H9 (cell line): ENCODE results near the gene CDSN. TPM values are rescaled to one million over a fixed set of nuclear protein-coding genes. Genes with fewer than 3 reads are reported as not detected.
A peak's percentile ranks its signal among the peaks of the same experiment; 100 is the strongest.

Source experiments
- DNase-seq: peaks from one replicate; pipeline ENCODE4 v3.0.0-alpha.2; 2017
- H2AFZ ChIP-seq: one replicate; pipeline ENCODE4 v1.6.1; 2013; ENCODE audit warnings: mild to moderate bottlenecking, low read length, control low read depth, moderate library complexity
- H2AK5ac ChIP-seq: 2 replicates; pipeline ENCODE4 v1.6.1; 2013; ENCODE audit warnings: low read length, control low read depth, mixed read lengths; ENCODE audit not compliant: insufficient read length
- H2BK120ac ChIP-seq: one replicate; pipeline ENCODE4 v1.6.1; 2013; ENCODE audit warnings: low read depth, mild to moderate bottlenecking, low read length, control low read depth, inconsistent platforms; ENCODE audit not compliant: poor library complexity, severe bottlenecking
- H2BK12ac ChIP-seq: 2 replicates; pipeline ENCODE4 v1.6.1; 2013; ENCODE audit warnings: low read length, control low read depth, mixed read lengths, low read depth; ENCODE audit not compliant: insufficient read length
- H2BK15ac ChIP-seq: 2 replicates; pipeline ENCODE4 v1.6.1; 2013; ENCODE audit warnings: low read depth, low read length, control low read depth
- H2BK20ac ChIP-seq: one replicate; pipeline ENCODE4 v1.6.1; 2013; ENCODE audit warnings: low read depth, mild to moderate bottlenecking, low read length, control low read depth, inconsistent platforms; ENCODE audit not compliant: poor library complexity, severe bottlenecking
- H2BK5ac ChIP-seq: 2 replicates; pipeline ENCODE4 v1.6.1; 2013; ENCODE audit warnings: low read length, control low read depth, mixed read lengths; ENCODE audit not compliant: insufficient read length
- H3K14ac ChIP-seq: 2 replicates; pipeline ENCODE4 v1.6.1; 2013; ENCODE audit warnings: low read length, control low read depth; ENCODE audit not compliant: insufficient read depth
- H3K18ac ChIP-seq: 2 replicates; pipeline ENCODE4 v1.6.1; 2013; ENCODE audit warnings: low read depth, mild to moderate bottlenecking, mixed read lengths, low read length, control low read depth; ENCODE audit not compliant: insufficient read length
- H3K23ac ChIP-seq: 2 replicates; pipeline ENCODE4 v1.6.1; 2013; ENCODE audit warnings: low read length, control low read depth, mixed read lengths, low read depth; ENCODE audit not compliant: insufficient read length
- H3K23me2 ChIP-seq: 2 replicates; pipeline ENCODE4 v1.6.1; 2013; ENCODE audit warnings: low read depth, mild to moderate bottlenecking, mixed read lengths, low read length, control low read depth; ENCODE audit not compliant: insufficient read length, poor library complexity, severe bottlenecking
- H3K27ac ChIP-seq: 2 replicates; pipeline ENCODE4 v1.5.1; 2013; ENCODE audit warnings: low read length, control low read depth, mixed read lengths, low read depth; ENCODE audit not compliant: insufficient read length
- H3K27me3 ChIP-seq: 2 replicates; pipeline ENCODE4 v1.6.1; 2013; ENCODE audit warnings: low read length, control low read depth, inconsistent platforms; ENCODE audit not compliant: insufficient read depth
- H3K4ac ChIP-seq: 2 replicates; pipeline ENCODE4 v1.6.1; 2013; ENCODE audit warnings: low read depth, mild to moderate bottlenecking, control low read depth, inconsistent platforms, low read length, moderate library complexity
- H3K4me1 ChIP-seq: 2 replicates; pipeline ENCODE4 v1.6.1; 2013; ENCODE audit warnings: low read length, control low read depth, inconsistent platforms; ENCODE audit not compliant: insufficient read depth
- H3K4me2 ChIP-seq: 2 replicates; pipeline ENCODE4 v1.6.1; 2013; ENCODE audit warnings: low read length, control low read depth, mixed read lengths; ENCODE audit not compliant: insufficient read length, insufficient read depth
- H3K56ac ChIP-seq: 2 replicates; pipeline ENCODE4 v1.6.1; 2013; ENCODE audit warnings: low read depth, mild to moderate bottlenecking, mixed read lengths, low read length, control low read depth; ENCODE audit not compliant: insufficient read length
- H3K79me1 ChIP-seq: 2 replicates; pipeline ENCODE4 v1.6.1; 2013; ENCODE audit warnings: low read depth, mild to moderate bottlenecking, moderate library complexity, low read length, control low read depth, inconsistent platforms; ENCODE audit not compliant: insufficient read depth, poor library complexity, severe bottlenecking
- H3K79me2 ChIP-seq: 2 replicates; pipeline ENCODE4 v1.6.1; 2013; ENCODE audit warnings: low read length, control low read depth, inconsistent platforms; ENCODE audit not compliant: insufficient read depth
- H3K9ac ChIP-seq: 2 replicates; pipeline ENCODE4 v1.6.1; 2013; ENCODE audit warnings: low read length, control low read depth, mixed read lengths; ENCODE audit not compliant: insufficient read length; ENCODE audit errors: extremely low read depth
- H3K9me3 ChIP-seq: one replicate; pipeline ENCODE4 v1.6.1; 2013; ENCODE audit warnings: low read depth, low read length, inconsistent platforms; ENCODE audit not compliant: control insufficient read depth
- H3T11ph ChIP-seq: one replicate; pipeline ENCODE4 v1.6.1; 2013; ENCODE audit warnings: mild to moderate bottlenecking, low read length, control low read depth, inconsistent platforms
- H4K20me1 ChIP-seq: one replicate; pipeline ENCODE4 v1.6.1; 2013; ENCODE audit not compliant: control insufficient read depth, insufficient read length, insufficient read depth
- H4K5ac ChIP-seq: 2 replicates; pipeline ENCODE4 v1.6.1; 2013; ENCODE audit warnings: low read depth, mild to moderate bottlenecking, mixed read lengths, low read length, control low read depth; ENCODE audit not compliant: insufficient read length
- H4K8ac ChIP-seq: replicated peaks from 2 replicates; pipeline ENCODE4 v1.6.1; 2013; ENCODE audit warnings: low read length, control low read depth, mixed read lengths, low read depth; ENCODE audit not compliant: insufficient read length
- H4K91ac ChIP-seq: 2 replicates; pipeline ENCODE4 v1.6.1; 2013; ENCODE audit warnings: low read depth, mild to moderate bottlenecking, moderate library complexity, mixed read lengths, low read length, control low read depth; ENCODE audit not compliant: insufficient read length
- H3K27ac Mint-ChIP-seq, 3 experiments: 2 replicates in 2 of 3; 3 replicates in 1 of 3; pipeline ENCODE4 v1.8.0; 2020 to 2021; ENCODE audit warnings: mixed read lengths in 3 of 3, mild to moderate bottlenecking in 1 of 3, moderate library complexity in 1 of 3
- H3K27me3 Mint-ChIP-seq: 2 replicates; pipeline ENCODE4 v1.8.0; 2021; ENCODE audit warnings: low read depth, mild to moderate bottlenecking, moderate library complexity, mixed read lengths
- H3K36me3 Mint-ChIP-seq, 3 experiments: 2 replicates in 2 of 3; 3 replicates in 1 of 3; pipeline ENCODE4 v1.8.0; 2020 to 2021; ENCODE audit warnings: low read depth in 3 of 3, mixed read lengths in 3 of 3; ENCODE audit not compliant: insufficient read depth in 1 of 3
- H3K4me1 Mint-ChIP-seq, 2 experiments: 2 replicates each; pipeline ENCODE4 v1.8.0; 2020; ENCODE audit warnings: mixed read lengths in 2 of 2
- H3K4me3 Mint-ChIP-seq, 2 experiments: 2 replicates in 1 of 2; 3 replicates in 1 of 2; pipeline ENCODE4 v1.8.0; 2020 to 2021; ENCODE audit warnings: mild to moderate bottlenecking in 2 of 2, mixed read lengths in 2 of 2, moderate library complexity in 1 of 2
- H3K9me3 Mint-ChIP-seq, 2 experiments: 2 replicates in 1 of 2; 3 replicates in 1 of 2; pipeline ENCODE4 v1.8.0; 2020; ENCODE audit warnings: mild to moderate bottlenecking in 2 of 2, mixed read lengths in 2 of 2, moderate library complexity in 1 of 2
- whole genome bisulfite sequencing: extraction: QIAGEN DNeasy Blood & Tissue Kit; methylation state at CpG from one replicate; pipeline ENCODE4 v1.1.7; 2013; ENCODE audit warnings: missing lambda C conversion rate, low lambda C conversion rate, mixed read lengths; ENCODE audit not compliant: insufficient read length; ENCODE audit errors: extremely low coverage; 5-methylcytosine and 5-hydroxymethylcytosine counted together
- total RNA-seq: library from RNA; stranded (reverse); gene quantifications from 2 replicates; pipeline ENCODE4 v1.2.1, GENCODE V29; 2021
- TF ChIP-seq, protein P1 (sequence below): fragments of 200-600 bp; sonication (generic); conservative IDR thresholded peaks from 3 replicates; pipeline ENCODE4 v1.8.0; 2021; ENCODE audit warnings: antibody characterized with exemption, mild to moderate bottlenecking

The CDSN gene
- total RNA-seq, 1 experiment from 2014 or later, result not detected

DNA sequence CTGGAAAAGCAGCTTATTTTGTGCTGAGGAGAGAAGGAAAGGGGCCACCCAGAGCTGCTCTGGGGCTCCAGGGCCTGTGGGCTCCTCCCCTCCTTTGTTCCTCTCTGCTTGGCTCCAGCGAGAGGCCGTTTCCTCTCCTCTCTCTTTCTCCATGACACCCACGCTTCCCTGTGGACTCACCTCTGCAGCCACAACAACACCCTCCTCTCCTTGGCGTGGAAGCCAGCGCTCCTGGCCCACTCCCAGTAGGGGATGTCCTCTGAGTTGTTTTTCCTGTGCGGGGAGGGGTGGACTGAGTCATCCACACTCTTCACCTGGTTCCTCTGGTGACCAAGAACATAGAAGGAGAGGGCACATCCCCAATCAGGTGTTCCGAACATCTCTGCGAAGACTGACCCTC lies 4.9 kb upstream of the CDSN start:
- no peak overlapping the region for H3K4me3 Mint-ChIP-seq
- Histone ChIP-seq H3K9ac (no peak overlapping the region), H4K5ac (no peak overlapping the region), H4K91ac (no peak overlapping the region), H3K18ac (no peak overlapping the region), H3K56ac (no peak overlapping the region), H3T11ph (no peak overlapping the region), H3K79me1 (no peaks in the 10 kb centered on the region), H3K79me2 (no peaks in the 10 kb centered on the region), H3K27ac (no peak overlapping the region), H3K23me2 (no peaks in the 10 kb centered on the region), H3K4me1 (no peaks in the 10 kb centered on the region), H4K20me1 (no peaks in the 10 kb centered on the region), H3K23ac (no peak overlapping the region), H3K9me3 (no peaks in the 10 kb centered on the region), H3K14ac (0 out of 2 replicates have a peak overlapping the region, but pooled peaks have one; percentile 24), H2BK12ac (no peak overlapping the region), H3K4me2 (no peak overlapping the region), H4K8ac (no peak overlapping the region), H2BK120ac (no peak overlapping the region), H2AFZ (no peak overlapping the region), H3K27me3 (no peaks in the 10 kb centered on the region), H2BK20ac (no peak overlapping the region), H2BK5ac (no peak overlapping the region), H2AK5ac (no peak overlapping the region), H3K4ac (no peak overlapping the region), H2BK15ac (no peak overlapping the region)
- no peak for DNase-seq
- no CpG with 5 or more reads among the region's 8 CpGs for WGBS
- peaks cover 13% of the 10 kb centered on the region for H3K27me3 Mint-ChIP-seq
- TF ChIP-seq, protein P1, sequence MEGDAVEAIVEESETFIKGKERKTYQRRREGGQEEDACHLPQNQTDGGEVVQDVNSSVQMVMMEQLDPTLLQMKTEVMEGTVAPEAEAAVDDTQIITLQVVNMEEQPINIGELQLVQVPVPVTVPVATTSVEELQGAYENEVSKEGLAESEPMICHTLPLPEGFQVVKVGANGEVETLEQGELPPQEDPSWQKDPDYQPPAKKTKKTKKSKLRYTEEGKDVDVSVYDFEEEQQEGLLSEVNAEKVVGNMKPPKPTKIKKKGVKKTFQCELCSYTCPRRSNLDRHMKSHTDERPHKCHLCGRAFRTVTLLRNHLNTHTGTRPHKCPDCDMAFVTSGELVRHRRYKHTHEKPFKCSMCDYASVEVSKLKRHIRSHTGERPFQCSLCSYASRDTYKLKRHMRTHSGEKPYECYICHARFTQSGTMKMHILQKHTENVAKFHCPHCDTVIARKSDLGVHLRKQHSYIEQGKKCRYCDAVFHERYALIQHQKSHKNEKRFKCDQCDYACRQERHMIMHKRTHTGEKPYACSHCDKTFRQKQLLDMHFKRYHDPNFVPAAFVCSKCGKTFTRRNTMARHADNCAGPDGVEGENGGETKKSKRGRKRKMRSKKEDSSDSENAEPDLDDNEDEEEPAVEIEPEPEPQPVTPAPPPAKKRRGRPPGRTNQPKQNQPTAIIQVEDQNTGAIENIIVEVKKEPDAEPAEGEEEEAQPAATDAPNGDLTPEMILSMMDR, result no peak
- no peaks in the 10 kb centered on the region; a peak in 1 of 5 replicates for H3K9me3 Mint-ChIP-seq
- peaks cover 36 to 42% of the 10 kb centered on the region in 2 experiments for H3K4me1 Mint-ChIP-seq
- H3K27ac Mint-ChIP-seq, result peak overlapping the region in 1 of 3 experiments; percentile 32; a peak in 1 of 7 replicates
- H3K36me3 Mint-ChIP-seq, result no peaks in the 10 kb centered on the region
